ENCODE data around the gene MLST8. TPM values are rescaled to one million over a fixed set of nuclear protein-coding genes. Genes with fewer than 3 reads are reported as not detected.

MLST8 gene
- total and polyA plus RNA-seq, 2 of the 8 experiments (the other 6 are each of a cell fraction or from before 2014, with no cell fraction given) = 67.6 to 321 TPM

- WGBS, 2 experiments (ENCODE audit: extremely low coverage in 1 of 2, insufficient coverage in 1 of 2, insufficient read length in 1 of 2, insufficient replicate concordance in 2 of 2, low coverage in 1 of 2, low lambda C conversion rate in 2 of 2, missing lambda C conversion rate in 1 of 2) = 91% methylated on average over 17 of the region's 18 CpGs; no CpG with 5 or more reads in 1 of the 2 experiments
- Histone ChIP-seq H2BK15ac (ENCODE audit: low read length) (no peak overlapping the region), H2BK5ac (ENCODE audit: low read depth, low read length) (no peak overlapping the region), H3K56ac (replicated peaks; ENCODE audit: insufficient read length, low read depth, low read length) (no peak overlapping the region), H2AFZ (ENCODE audit: low read length) (no peak overlapping the region), H3K4me3 (ENCODE audit: extremely low read depth in 1 of 4, insufficient read depth in 2 of 4, low read depth in 3 of 4, low read length in 4 of 4) (no peak overlapping the region), H3K14ac (ENCODE audit: insufficient read length) (no peak overlapping the region), H3K23ac (ENCODE audit: insufficient read length) (no peak overlapping the region), H3K4me1 (replicated peaks in 1 of 4; ENCODE audit: control insufficient read depth in 3 of 4, insufficient read depth in 4 of 4, low read length in 3 of 4) (no peaks in the 10 kb centered on the region; a peak in 1 of 7 replicates), H3K79me2 (ENCODE audit: control insufficient read depth in 1 of 2, insufficient read depth in 2 of 2, low read length in 2 of 2) (peaks cover 6 to 26% of the 10 kb centered on the region in 2 experiments; a peak in 3 of 4 replicates), H3K79me1 (ENCODE audit: low read depth, low read length) (peaks cover 8% of the 10 kb centered on the region; the same call in 1 of the 2 replicates), H4K5ac (ENCODE audit: insufficient read length, low read depth, low read length) (no peak overlapping the region), H2BK12ac (ENCODE audit: low read depth, low read length) (no peak overlapping the region), H4K91ac (replicated peaks; ENCODE audit: insufficient read length, low read length) (no peak overlapping the region), H3K27ac (ENCODE audit: low read depth, low read length) (no peak overlapping the region), H2BK120ac (replicated peaks; ENCODE audit: low read depth, low read length) (no peak overlapping the region), H3K9me3 (ENCODE audit: insufficient read depth in 2 of 2, low read depth in 1 of 2, low read length in 1 of 2) (peaks cover 0 to 17% of the 10 kb centered on the region in 2 experiments; a peak in 1 of 4 replicates), H3K36me3 (ENCODE audit: control insufficient read depth in 2 of 4, insufficient read depth in 4 of 4, low read length in 3 of 4) (peaks cover 15 to 37% (median 28%) of the 10 kb centered on the region in 4 experiments; a peak in 7 of 8 replicates), H3K4me2 (ENCODE audit: insufficient read depth in 1 of 2, low read depth in 2 of 2, low read length in 2 of 2) (no peak overlapping the region), H3K9ac (replicated peaks in 1 of 4; ENCODE audit: extremely low read depth in 1 of 4, low read depth in 3 of 4, low read length in 3 of 4) (no peak overlapping the region), H3K4ac (replicated peaks; ENCODE audit: insufficient read length, low read depth, low read length) (no peak overlapping the region), H2AK5ac (ENCODE audit: low read depth, low read length) (no peak overlapping the region), H4K8ac (ENCODE audit: extremely low read depth, insufficient read depth, low read length) (no peak overlapping the region), H3K23me2 (ENCODE audit: low read depth, low read length) (no peaks in the 10 kb centered on the region), H4K20me1 (replicated peaks in 1 of 2; ENCODE audit: control insufficient read depth in 1 of 2, insufficient read depth in 2 of 2, low read length in 2 of 2) (peaks cover 6 to 29% of the 10 kb centered on the region in 2 experiments), H2BK20ac (ENCODE audit: low read length) (no peak overlapping the region), H3K18ac (ENCODE audit: extremely low read depth, low read length) (no peak overlapping the region), H3K27me3 (replicated peaks in 1 of 4; ENCODE audit: control insufficient read depth in 3 of 4, extremely low read depth in 1 of 4, insufficient read depth in 3 of 4, low read length in 3 of 4) (no peaks in the 10 kb centered on the region)
- ChIA-PET CTCF (ENCODE audit: partially characterized antibody) (interaction anchor here (1.2 to 1.4 kb wide), 2 partner anchors 10 to 14 kb away, joined by 3 read pairs; no protein-coding TSS in a partner anchor), POLR2A (ENCODE audit: partially characterized antibody) (interaction anchor here (0.7 to 13.5 kb wide), 11 partner anchors 10 to 1531 kb away, joined by 3 to 312 read pairs (median 4); partner anchors contain the start of genes METTL26, PGP, RAB26 and TRAF7)
- FAIRE-seq (no peak), DNase-seq (ENCODE audit: low read depth in 1 of 2, low spot score in 2 of 2) (no peak)
- TF ChIP-seq TBP (IDR thresholded peaks at IDR 0.05; ENCODE audit: low read depth, low read length) = no peak
- TF ChIP-seq EGR1 (IDR thresholded peaks at IDR 0.05; ENCODE audit: borderline replicate concordance, low read depth, low read length) = no peak
- no peak for TF ChIP-seq SIX5 (IDR thresholded peaks at IDR 0.05; ENCODE audit: low read depth, low read length)
- TF ChIP-seq KDM4A (IDR thresholded peaks at IDR 0.05; ENCODE audit: low read depth, low read length, severe bottlenecking) = no peak
- TF ChIP-seq POLR2A (IDR thresholded peaks at IDR 0.05; ENCODE audit: control extremely low read depth in 1 of 2, low read depth in 2 of 2, low read length in 2 of 2) = no peak
- no peak for TF ChIP-seq RAD21 (IDR thresholded peaks at IDR 0.05 in 1 of 2, conservative IDR thresholded peaks at IDR 0.05 in 1 of 2; ENCODE audit: low read depth in 2 of 2, low read length in 2 of 2)
- no peak for TF ChIP-seq CREB1 (IDR thresholded peaks at IDR 0.05)
- TF ChIP-seq, protein P1, sequence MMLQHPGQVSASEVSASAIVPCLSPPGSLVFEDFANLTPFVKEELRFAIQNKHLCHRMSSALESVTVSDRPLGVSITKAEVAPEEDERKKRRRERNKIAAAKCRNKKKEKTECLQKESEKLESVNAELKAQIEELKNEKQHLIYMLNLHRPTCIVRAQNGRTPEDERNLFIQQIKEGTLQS (IDR thresholded peaks at IDR 0.05; ENCODE audit: insufficient read depth, low read depth, low read length) = no peak
- no peak for TF ChIP-seq GABPA (IDR thresholded peaks at IDR 0.05; ENCODE audit: borderline replicate concordance, insufficient read depth, low read length)
- no peak for TF ChIP-seq SIRT6 (IDR thresholded peaks at IDR 0.05; ENCODE audit: low read length)
- TF ChIP-seq RBBP5 (IDR thresholded peaks at IDR 0.05; ENCODE audit: borderline replicate concordance, low read depth, low read length) = no peak
- no peak for TF ChIP-seq POLR2AphosphoS5 (IDR thresholded peaks at IDR 0.05; ENCODE audit: low read depth, low read length)
- TF ChIP-seq SIN3A (conservative IDR thresholded peaks at IDR 0.05 in 1 of 2, IDR thresholded peaks at IDR 0.05 in 1 of 2; ENCODE audit: low read depth in 1 of 2, low read length in 2 of 2) = no peak
Observed at GRCh38 chr16:2167068-2167638, 38.1 kb upstream of the MLST8 start.

Measured in H1 (cell line).